Measurements from ENCODE around the gene LRRC30.

LRRC30 gene

GRCh38 chr18:7236933-7237332 lies 6.0 kb downstream of the LRRC30 start:
- no peak for DNase-seq (ENCODE audit: low read depth in 4 of 4, low spot score in 1 of 4)

- DNase-seq (ENCODE audit: low read depth in 4 of 4, low spot score in 1 of 4) = no peak
Measured at GRCh38 chr18:7237673-7238272, 6.9 kb downstream of the LRRC30 start.

- DNase-seq (ENCODE audit: low read depth in 4 of 4, low spot score in 1 of 4) = no peak
Measured at GRCh38 chr18:7242926-7243325, 12.0 kb downstream of the LRRC30 start.

- no peak for DNase-seq (ENCODE audit: low read depth in 4 of 4, low spot score in 1 of 4)
Measured at GRCh38 chr18:7248877-7249276, 18.0 kb downstream of the LRRC30 start.

- DNase-seq (ENCODE audit: low read depth in 4 of 4, low spot score in 1 of 4) = no peak
Measured at GRCh38 chr18:7254163-7254562, 23.3 kb downstream of the LRRC30 start.

GRCh38 chr18:7255054-7255453 lies 24.2 kb downstream of the LRRC30 start:
- DNase-seq (ENCODE audit: low read depth in 4 of 4, low spot score in 1 of 4) = no peak

GRCh38 chr18:7255643-7256042 lies 24.8 kb downstream of the LRRC30 start:
- DNase-seq (ENCODE audit: low read depth in 4 of 4, low spot score in 1 of 4) = no peak

GRCh38 chr18:7256618-7257425 lies 25.9 kb downstream of the LRRC30 start:
- DNase-seq (ENCODE audit: low read depth in 4 of 4, low spot score in 1 of 4) = no peak

GRCh38 chr18:7257426-7257740 lies 26.5 kb downstream of the LRRC30 start:
- DNase-seq (ENCODE audit: low read depth in 4 of 4, low spot score in 1 of 4) = no peak

- DNase-seq (ENCODE audit: low read depth in 4 of 4, low spot score in 1 of 4) = no peak
Measured at GRCh38 chr18:7259475-7259874, 28.6 kb downstream of the LRRC30 start.

- DNase-seq (ENCODE audit: low read depth in 4 of 4, low spot score in 1 of 4) = no peak
Measured at GRCh38 chr18:7261199-7261598, 30.3 kb downstream of the LRRC30 start.

GRCh38 chr18:7267973-7268372 lies 37.1 kb downstream of the LRRC30 start:
- DNase-seq (ENCODE audit: low read depth in 4 of 4, low spot score in 1 of 4) = no peak

GRCh38 chr18:7269942-7270341 lies 39.1 kb downstream of the LRRC30 start:
- no peak for DNase-seq (ENCODE audit: low read depth in 4 of 4, low spot score in 1 of 4)

- no peak for DNase-seq (ENCODE audit: low read depth in 4 of 4, low spot score in 1 of 4)
Measured at GRCh38 chr18:7272311-7273049, 41.6 kb downstream of the LRRC30 start.

GRCh38 chr18:7273301-7273921 lies 42.5 kb downstream of the LRRC30 start:
- DNase-seq (ENCODE audit: low read depth in 4 of 4, low spot score in 1 of 4) = no peak

GRCh38 chr18:7281579-7281978 lies 50.7 kb downstream of the LRRC30 start:
- no peak for DNase-seq (ENCODE audit: low read depth in 4 of 4, low spot score in 1 of 4)

Data from stimulated activated CD4-positive, alpha-beta T cell treated with anti-CD3 and anti-CD28 coated beads, Interleukin-1b, Interleukin-23, amount 100 ng/mL, for 24 hours (primary cell).